ENCODE results near the gene SIGLEC12. TPM values are rescaled to one million over a fixed set of nuclear protein-coding genes. Genes with fewer than 3 reads are reported as not detected.
A peak's percentile ranks its signal among the peaks of the same experiment; 100 is the strongest.

The SIGLEC12 gene
- total and polyA plus RNA-seq, 9 of the 15 experiments (the other 6 are each of a cell fraction or from before 2014, with no cell fraction given) = 0.08 to 1.3 (median 0.54) TPM

DNA sequence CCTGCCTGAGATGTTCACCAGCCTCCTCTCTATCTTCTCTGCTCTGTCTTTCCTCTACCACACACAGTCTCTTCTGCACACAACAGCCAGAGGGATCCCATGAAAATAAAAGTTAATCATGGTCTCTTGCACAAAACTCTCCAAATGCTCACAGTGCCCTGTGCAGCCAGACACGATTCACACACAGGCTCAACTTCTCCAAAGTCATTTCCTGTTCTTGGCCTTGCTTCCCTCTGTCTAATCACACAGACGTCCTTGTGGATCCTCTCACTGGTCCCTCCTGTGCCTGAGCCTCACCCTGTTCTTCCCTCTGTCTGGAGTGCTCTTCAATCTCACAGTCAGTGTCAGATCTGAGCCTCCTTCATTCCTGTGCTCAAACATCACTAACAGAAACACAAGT lies 7.8 kb downstream of the SIGLEC12 start:
- intact Hi-C loops (cut with micrococcal nuclease) (no loop called here), in situ Hi-C loops (cut with MboI) (no loop called here)
- Histone ChIP-seq H3K9ac (ENCODE audit: insufficient read depth in 1 of 2, low read depth in 2 of 2, low read length in 2 of 2) (peak overlapping the region in 1 of 2 experiments; percentile 48; a peak in 1 of 4 replicates), H3K9me1 (ENCODE audit: control insufficient read depth, insufficient read depth, low read length) (no peaks in the 10 kb centered on the region), H3K4me3 (no peak overlapping the region), H3K9me3 (replicated peaks; ENCODE audit: control insufficient read depth, insufficient read depth, low read depth, low read length) (no peaks in the 10 kb centered on the region), H3K36me3 (ENCODE audit: control insufficient read depth, insufficient read depth, low read length) (no peaks in the 10 kb centered on the region), H4K20me1 (replicated peaks; ENCODE audit: control insufficient read depth, insufficient read depth, low read length) (no peaks in the 10 kb centered on the region), H2AFZ (ENCODE audit: low read depth, low read length) (peak overlapping the region; percentile 67), H3K4me2 (ENCODE audit: insufficient read depth, low read length) (no peak overlapping the region), H3K27ac (ENCODE audit: extremely low read depth, low read depth, low read length) (no peak overlapping the region), H3K79me2 (ENCODE audit: control insufficient read depth, insufficient read depth, low read length) (no peaks in the 10 kb centered on the region), H3K27me3 (ENCODE audit: control insufficient read depth in 2 of 2, insufficient read depth in 2 of 2, low read length in 2 of 2) (no peaks in the 10 kb centered on the region), H3K4me1 (replicated peaks in 1 of 2; ENCODE audit: control insufficient read depth in 2 of 2, insufficient read depth in 2 of 2, low read length in 2 of 2) (peaks cover 6 to 9% of the 10 kb centered on the region in 2 experiments; a peak in 4 of 5 replicates)
- no TSS peak for BruUV-seq (replicated peaks)
- ATAC-seq (no peak), FAIRE-seq (no peak), DNase-seq (ENCODE audit: extremely low read depth in 1 of 4, low spot score in 3 of 4) (no peak)
- WGBS (ENCODE audit: insufficient coverage, low coverage, missing lambda C conversion rate) = 8% methylated on average over 2 of the region's 2 CpGs
- CTCF ChIA-PET (ENCODE audit: low intra/inter-chr PET ratio) = no interaction called here
- TF ChIP-seq NCOA4 (IDR thresholded peaks at IDR 0.05; ENCODE audit: partially characterized antibody) = no peak
- no peak for TF ChIP-seq ZBTB1 (CRISPR knock-in tag; IDR thresholded peaks at IDR 0.05; ENCODE audit: borderline replicate concordance, low read depth)
- no peak for TF ChIP-seq SPI1 (IDR thresholded peaks at IDR 0.05; ENCODE audit: borderline replicate concordance, low read depth, low read length)
- TF ChIP-seq PTRF (tag; IDR thresholded peaks at IDR 0.05) = no peak
- TF ChIP-seq, protein P1, sequence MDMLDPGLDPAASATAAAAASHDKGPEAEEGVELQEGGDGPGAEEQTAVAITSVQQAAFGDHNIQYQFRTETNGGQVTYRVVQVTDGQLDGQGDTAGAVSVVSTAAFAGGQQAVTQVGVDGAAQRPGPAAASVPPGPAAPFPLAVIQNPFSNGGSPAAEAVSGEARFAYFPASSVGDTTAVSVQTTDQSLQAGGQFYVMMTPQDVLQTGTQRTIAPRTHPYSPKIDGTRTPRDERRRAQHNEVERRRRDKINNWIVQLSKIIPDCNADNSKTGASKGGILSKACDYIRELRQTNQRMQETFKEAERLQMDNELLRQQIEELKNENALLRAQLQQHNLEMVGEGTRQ (CRISPR knock-in tag; IDR thresholded peaks at IDR 0.05) = no peak
- no peak for TF ChIP-seq GATA2 (CRISPR knock-in tag; IDR thresholded peaks at IDR 0.05)
- TF ChIP-seq PPARD (CRISPR knock-in tag; IDR thresholded peaks at IDR 0.05) = no peak
- no peak for TF ChIP-seq FIP1L1 (IDR thresholded peaks at IDR 0.05; ENCODE audit: low read depth, low read length, poor library complexity, severe bottlenecking)
- POLR2A ChIA-PET = no interaction called here

All from K562 (cell line).